HFF-Myc (cell line): ENCODE data around the gene LRMDA.
"Not testable (repeated sequence)": the region's sequence is repeated elsewhere in the genome, so short reads cannot be mapped to it uniquely, and the experiment has no call there.

ENCODE experiments used
- DNase-seq: peaks from one replicate; pipeline ENCODE4 v3.0.0-alpha.2; 2011; ENCODE audit warnings: low read depth; ENCODE audit errors: extremely low read depth
- H3K4me3 ChIP-seq: replicated peaks from 2 replicates; pipeline ENCODE4 v1.5.1; 2011; ENCODE audit warnings: low read depth, mild to moderate bottlenecking, control low read depth, low read length
- CTCF ChIP-seq: IDR thresholded peaks from 2 replicates; pipeline ENCODE4 v1.5.1; 2012; ENCODE audit warnings: mild to moderate bottlenecking, low read depth, low read length, control low read depth; ENCODE audit errors: missing control alignments

LRMDA gene

DNA sequence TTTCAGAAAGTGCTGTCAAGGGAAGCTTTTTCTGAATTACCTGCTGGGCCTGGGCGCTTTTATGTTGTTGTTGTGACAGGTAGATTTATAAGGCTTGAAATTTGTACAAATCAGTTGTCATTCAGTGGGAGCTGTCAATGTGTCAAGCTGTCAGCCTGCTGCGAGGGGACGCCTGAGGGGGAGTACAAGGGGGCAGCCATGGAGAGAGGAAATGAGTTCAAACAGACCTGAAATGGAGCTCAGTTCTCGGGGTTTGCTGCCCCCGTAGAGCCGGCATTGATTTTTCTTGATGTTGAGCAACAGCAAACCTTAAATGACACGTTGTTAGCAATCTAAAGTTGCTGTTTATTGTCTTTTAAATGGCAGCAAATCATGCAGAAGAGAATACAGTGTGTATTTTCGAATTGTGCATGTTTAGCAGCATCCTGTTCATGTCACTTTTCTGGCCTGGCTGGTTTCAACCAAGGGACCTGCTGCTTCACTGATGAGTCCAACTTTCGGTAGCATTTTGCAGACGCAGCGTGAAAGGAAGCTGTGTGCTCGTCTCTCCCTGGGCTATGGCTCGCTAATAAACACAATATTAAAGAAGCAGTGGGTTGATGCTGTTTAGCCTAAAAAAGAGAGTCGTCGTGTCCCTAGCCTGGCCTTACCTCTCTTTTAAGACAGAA lies 166.5 kb downstream of the LRMDA start:
- TF ChIP-seq CTCF, result no peak
- H3K4me3 ChIP-seq, result no peak overlapping the region
- DNase-seq, result no peak

- no peak overlapping the region for H3K4me3 ChIP-seq
- DNase-seq, result no peak
- no peak for TF ChIP-seq CTCF
These were observed 167.6 kb downstream of the LRMDA start for GRCh38 chr10:75598998-75599397.

DNA sequence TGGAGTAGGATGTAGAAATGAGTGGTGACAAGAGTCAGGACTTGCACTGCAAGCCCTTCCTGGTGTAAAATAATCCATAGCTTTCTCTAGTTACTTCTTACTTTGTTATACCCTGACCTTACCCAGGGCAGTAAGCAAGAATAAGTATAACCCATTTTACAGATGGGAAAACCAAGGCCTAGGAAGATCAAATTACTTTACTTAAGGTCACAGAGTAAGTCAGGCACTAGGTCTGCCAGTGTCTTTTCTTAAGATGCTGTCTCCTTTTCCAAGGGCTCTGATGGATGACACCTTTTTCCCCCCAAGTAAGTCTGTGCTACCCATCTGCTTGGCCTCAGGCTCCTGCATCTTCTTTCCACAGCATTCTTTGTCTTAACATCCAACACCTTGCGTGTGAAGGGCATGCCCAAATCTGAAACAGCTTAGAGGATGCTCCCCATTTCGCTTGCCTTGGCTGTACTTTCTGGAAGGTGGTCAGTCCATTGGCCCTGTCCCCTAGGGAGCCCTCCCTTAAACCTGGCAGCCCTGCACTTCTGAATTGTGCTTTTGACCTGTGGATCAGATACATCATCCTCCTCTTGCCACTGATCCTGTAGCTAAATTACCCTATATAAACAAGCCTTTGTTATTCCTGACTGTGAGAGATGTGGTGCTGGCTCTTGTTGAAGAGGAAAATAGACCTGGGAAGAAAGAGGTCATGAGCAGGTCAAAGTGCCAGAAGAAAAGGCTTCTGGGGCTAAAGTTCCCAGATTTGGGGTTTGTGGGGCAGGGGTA lies 168.6 kb downstream of the LRMDA start:
- H3K4me3 ChIP-seq, result no peak overlapping the region
- no peak for DNase-seq
- no peak for TF ChIP-seq CTCF

DNA sequence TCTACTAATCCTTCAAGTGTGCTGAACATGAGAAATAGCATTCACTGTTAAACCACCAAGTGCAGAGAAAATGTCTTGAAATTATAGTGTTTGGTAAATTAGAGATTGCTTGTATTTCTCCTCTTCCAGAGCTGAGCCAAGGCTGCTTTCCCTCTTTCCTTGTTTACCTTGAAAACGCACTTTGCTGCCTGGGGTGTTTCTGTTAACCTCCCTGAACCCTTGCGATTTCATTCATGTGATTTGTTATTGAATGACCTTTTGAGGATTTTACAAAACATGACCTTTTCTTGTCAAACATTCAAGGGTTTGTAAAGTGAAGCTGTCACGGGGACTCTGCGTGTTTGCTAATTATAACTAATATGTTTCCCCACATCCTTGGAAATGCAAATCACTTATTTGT lies 169.4 kb downstream of the LRMDA start:
- DNase-seq, result no peak
- H3K4me3 ChIP-seq, result no peak overlapping the region
- TF ChIP-seq CTCF, result no peak

DNA sequence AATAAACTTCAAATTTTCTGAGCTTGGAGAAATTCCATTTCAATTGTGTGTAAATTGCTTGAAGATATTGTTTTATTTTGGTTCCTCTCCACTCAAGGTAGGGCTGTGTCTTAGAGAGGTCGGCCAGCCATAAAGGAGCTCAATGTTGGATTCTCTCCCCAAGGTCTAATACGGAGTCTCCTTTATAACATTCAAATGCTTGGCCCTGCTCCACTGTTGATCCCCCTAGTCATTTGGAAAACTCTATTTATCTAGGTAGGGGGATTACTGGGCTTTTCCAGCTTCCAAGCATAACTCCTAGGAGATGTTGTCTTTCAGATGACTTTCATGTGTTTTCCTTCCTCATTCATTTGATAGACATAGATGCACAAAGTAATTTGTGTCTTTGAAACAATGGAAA lies 170.9 kb downstream of the LRMDA start:
- no peak overlapping the region for H3K4me3 ChIP-seq
- TF ChIP-seq CTCF, result no peak
- DNase-seq, result no peak

- H3K4me3 ChIP-seq, result no peak overlapping the region
- no peak for DNase-seq
- TF ChIP-seq CTCF, result no peak
These were observed 173.7 kb downstream of the LRMDA start for GRCh38 chr10:75605096-75605495.

DNA sequence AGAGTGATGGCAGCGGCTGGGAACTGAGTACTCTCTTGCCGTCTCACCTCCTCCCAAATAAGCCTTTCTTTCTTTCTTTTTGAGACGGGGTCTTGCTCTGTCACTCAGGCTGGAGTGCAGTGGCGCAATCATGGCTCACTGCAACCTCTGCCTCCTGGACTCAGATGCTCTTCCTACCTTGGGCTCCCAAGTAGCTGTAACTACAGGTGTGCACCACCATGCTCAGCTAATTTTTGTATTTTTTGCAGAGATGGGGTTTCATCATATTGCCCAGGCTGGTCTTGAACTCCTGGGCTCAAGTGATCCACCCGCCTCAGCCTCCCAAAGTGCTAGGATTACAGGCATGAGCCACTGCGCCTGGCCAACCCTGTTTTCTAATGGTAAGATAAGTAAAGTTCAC lies 174.4 kb downstream of the LRMDA start:
- not testable (repeated sequence) for H3K4me3 ChIP-seq, DNase-seq
